SK-N-SH (cell line): ENCODE results near the gene RBM41. TPM values are rescaled to one million over a fixed set of nuclear protein-coding genes. Genes with fewer than 3 reads are reported as not detected.
A peak's percentile ranks its signal among the peaks of the same experiment; 100 is the strongest.

Experiments
- CTCF ChIA-PET: fragments of 300-600, 350-600 bp; formaldehyde crosslinking; extraction: SDS; loops from one replicate; lab custom pipeline; 2021; lab: Yijun Ruan, JAX
- POLR2A ChIA-PET: fragments of 350-600 bp; sonication (Branson Sonifier 250); formaldehyde crosslinking; extraction: SDS; loops from one replicate; lab custom pipeline; 2020; ENCODE audit warnings: antibody characterized with exemption, inconsistent platforms; lab: Yijun Ruan, JAX
- DNase-seq: peaks from one replicate; pipeline ENCODE4 v3.0.0; 2012
- H2AFZ ChIP-seq: fragments of 200-600 bp; sonication (generic); 2 replicates; pipeline ENCODE4 v1.8.1; 2016; ENCODE audit warnings: antibody characterized with exemption, mild to moderate bottlenecking, low read depth
- H3F3A ChIP-seq: fragments of 200-600 bp; sonication (generic); replicated peaks from 2 replicates; pipeline ENCODE3; 2016; ENCODE audit warnings: antibody characterized with exemption, mild to moderate bottlenecking; ENCODE audit not compliant: insufficient read depth
- H3K27ac ChIP-seq, 2 experiments: fragments of 200-500 bp in 1 of 2; fragments of 200-600 bp in 1 of 2; sonication (Bioruptor generic) in 1 of 2; sonication (generic), shearing (Covaris generic) in 1 of 2; 2 replicates each; pipeline versions ENCODE4 v1.5.1 to v1.6.1; 2014 to 2016; ENCODE audit warnings: low read depth in 2 of 2, inconsistent platforms in 1 of 2, low read length in 1 of 2, mild to moderate bottlenecking in 1 of 2, mixed read lengths in 1 of 2
- H3K27me3 ChIP-seq: fragments of 200-600 bp; sonication (generic), shearing (Covaris generic); 2 replicates; pipeline ENCODE4 v1.6.1; 2016; ENCODE audit warnings: mixed run types; ENCODE audit not compliant: insufficient read depth
- H3K36me3 ChIP-seq, 2 experiments: fragments of 200-500 bp in 1 of 2; fragments of 200-600 bp in 1 of 2; sonication (Bioruptor generic) in 1 of 2; sonication (generic) in 1 of 2; replicated peaks in 1 of 2; 2 replicates each; pipeline versions ENCODE3 to v1.5.1; 2014 to 2016; ENCODE audit warnings: low read length in 1 of 2, mild to moderate bottlenecking in 1 of 2; ENCODE audit not compliant: insufficient read depth in 2 of 2, control insufficient read depth in 1 of 2
- H3K4me1 ChIP-seq, 2 experiments: fragments of 200-500 bp in 1 of 2; fragments of 200-600 bp in 1 of 2; sonication (Bioruptor generic) in 1 of 2; sonication (generic), shearing (Covaris generic) in 1 of 2; 2 replicates each; pipeline versions ENCODE4 v1.5.1 to v1.6.1; 2014 to 2016; ENCODE audit warnings: low read depth in 1 of 2, low read length in 1 of 2, mixed run types in 1 of 2; ENCODE audit not compliant: insufficient read depth in 2 of 2, control insufficient read depth in 1 of 2
- H3K4me2 ChIP-seq: fragments of 200-600 bp; sonication (generic), shearing (Covaris generic); 2 replicates; pipeline ENCODE4 v1.6.1; 2017; ENCODE audit warnings: mixed run types
- H3K4me3 ChIP-seq, 2 experiments: fragments of 200-500 bp in 1 of 2; fragments of 200-600 bp in 1 of 2; sonication (Bioruptor generic) in 1 of 2; sonication (generic), shearing (Covaris generic) in 1 of 2; 2 replicates each; pipeline versions ENCODE4 v1.5.1 to v1.8.1; 2014 to 2016; ENCODE audit warnings: low read depth in 2 of 2, inconsistent platforms in 1 of 2, low read length in 1 of 2, mild to moderate bottlenecking in 1 of 2, mixed read lengths in 1 of 2, moderate library complexity in 1 of 2
- H3K79me2 ChIP-seq: fragments of 200-600 bp; sonication (generic); 2 replicates; pipeline ENCODE4 v1.8.1; 2017; ENCODE audit warnings: mild to moderate bottlenecking; ENCODE audit not compliant: insufficient read depth
- H3K9ac ChIP-seq: fragments of 200-600 bp; sonication (generic); 2 replicates; pipeline ENCODE4 v1.6.1; 2017; ENCODE audit warnings: mixed run types
- H3K9me2 ChIP-seq: fragments of 200-600 bp; sonication (generic); 2 replicates; pipeline ENCODE4 v1.6.1; 2017; ENCODE audit warnings: mixed run types
- H3K9me3 ChIP-seq: fragments of 200-600 bp; sonication (generic); 2 replicates; pipeline ENCODE4 v1.6.1; 2017; ENCODE audit warnings: mixed run types, mild to moderate bottlenecking, moderate library complexity
- H4K20me1 ChIP-seq: fragments of 200-600 bp; sonication (generic); 2 replicates; pipeline ENCODE4 v1.6.1; 2017; ENCODE audit warnings: mild to moderate bottlenecking, mixed run types; ENCODE audit not compliant: insufficient read depth
- CHD2 ChIP-seq: fragments of 150-350 bp; IDR thresholded peaks from 2 replicates; pipeline ENCODE4 v1.6.1; 2018; ENCODE audit warnings: low read length; ENCODE audit not compliant: partially characterized antibody
- ELF1 ChIP-seq: IDR thresholded peaks from 2 replicates; pipeline ENCODE4 v1.4.0; 2012
- FOSL2 ChIP-seq: IDR thresholded peaks from 2 replicates; pipeline ENCODE4 v1.4.0; 2012; ENCODE audit warnings: low read depth, mild to moderate bottlenecking, moderate library complexity, borderline replicate concordance
- FOXJ3 ChIP-seq: sonication (generic); formaldehyde crosslinking; IDR thresholded peaks from 2 replicates; pipeline ENCODE4 v1.5.1; 2020; ENCODE audit warnings: mild to moderate bottlenecking, missing genetic modification reagents
- GABPA ChIP-seq: IDR thresholded peaks from 2 replicates; pipeline ENCODE4 v1.4.0; 2012; ENCODE audit warnings: low read depth, mild to moderate bottlenecking
- JUND ChIP-seq: IDR thresholded peaks from 2 replicates; pipeline ENCODE4 v1.4.0; 2012
- MEF2A ChIP-seq: IDR thresholded peaks from 2 replicates; pipeline ENCODE4 v1.4.0; 2012; ENCODE audit warnings: low read depth, borderline replicate concordance
- MXI1 ChIP-seq: IDR thresholded peaks from 2 replicates; pipeline ENCODE4 v1.6.1; 2012; ENCODE audit warnings: mild to moderate bottlenecking, low read depth, low read length, improper control_type of control experiment
- NRF1 ChIP-seq: IDR thresholded peaks from 2 replicates; pipeline ENCODE4 v1.6.1; 2012; ENCODE audit warnings: low read depth, mild to moderate bottlenecking, low read length
- POLR2AphosphoS5 ChIP-seq: IDR thresholded peaks from 2 replicates; pipeline ENCODE4 v1.6.1; 2012; ENCODE audit warnings: low read depth, low read length
- RAD21 ChIP-seq: IDR thresholded peaks from 2 replicates; pipeline ENCODE4 v1.6.1; 2012; ENCODE audit warnings: mild to moderate bottlenecking, low read length
- RCOR1 ChIP-seq: fragments of 150-350 bp; IDR thresholded peaks from 2 replicates; pipeline ENCODE4 v1.6.1; 2017; ENCODE audit warnings: antibody characterized with exemption, low read length
- TCF12 ChIP-seq: IDR thresholded peaks from 2 replicates; pipeline ENCODE4 v1.4.0; 2012
- YY1 ChIP-seq: IDR thresholded peaks from 2 replicates; pipeline ENCODE4 v1.4.0; 2012; ENCODE audit warnings: low read depth, mild to moderate bottlenecking
- whole genome bisulfite sequencing: methylation state at CpG from one replicate; pipeline ENCODE4 v1.1.6; 2017; ENCODE audit warnings: low lambda C conversion rate; 5-methylcytosine and 5-hydroxymethylcytosine counted together
- polyA plus RNA-seq, 3 experiments: library from polyadenylated mRNA; depleted of rRNA; stranded (reverse); fragments of >200 nt; gene quantifications; 2 replicates each; pipeline ENCODE4 v1.2.3, GENCODE V29; 2012
- TF ChIP-seq, protein P1 (sequence below): IDR thresholded peaks from 2 replicates; pipeline ENCODE4; 2012
- TF ChIP-seq, protein P2 (sequence below): IDR thresholded peaks from 2 replicates; pipeline ENCODE4 v1.4.0; 2012; ENCODE audit warnings: low read depth, borderline replicate concordance

RBM41 gene
- polyA plus RNA-seq, 1 of the 3 experiments (the other 2 are of a cell fraction) = 4.2 TPM

GRCh38 chrX:107119283-107119682 is 661 bp upstream of the RBM41 start:
- peaks cover 0 to 6% of the 10 kb centered on the region in 2 experiments; a peak in 2 of 4 replicates for H3K4me1 ChIP-seq
- no peak overlapping the region; a peak in 1 of 4 replicates for H3K27ac ChIP-seq
- H3K9me3 ChIP-seq = no peaks in the 10 kb centered on the region
- H2AFZ ChIP-seq = peak overlapping the region; percentile 93
- H3F3A ChIP-seq = no peaks in the 10 kb centered on the region
- H3K4me3 ChIP-seq = peak overlapping the region; percentile 64 to 88; a peak in 2 of 4 replicates
- no peak for TF ChIP-seq NRF1
- no peak for TF ChIP-seq RCOR1
- H3K79me2 ChIP-seq = peaks cover 16% of the 10 kb centered on the region; the same call in 1 of the 2 replicates
- no peaks in the 10 kb centered on the region for H4K20me1 ChIP-seq
- H3K9me2 ChIP-seq = no peaks in the 10 kb centered on the region
- CTCF ChIA-PET = interaction anchor here (1.0 to 1.4 kb wide), 3 partner anchors 10 to 205 kb away, joined by 3 to 5 read pairs (median 3); no protein-coding TSS in a partner anchor
- no peak overlapping the region for H3K9ac ChIP-seq
- POLR2A ChIA-PET = interaction anchor here (1.4 kb wide), 1 partner anchor 10 kb away, joined by 3 read pairs; no protein-coding TSS in a partner anchor
- peak overlapping the region; percentile 80 for H3K4me2 ChIP-seq
- WGBS = 91% methylated on average over 1 of the region's 1 CpG
- DNase-seq = no peak
- H3K36me3 ChIP-seq = peaks cover 22 to 26% of the 10 kb centered on the region in 2 experiments
- no peaks in the 10 kb centered on the region for H3K27me3 ChIP-seq

- Histone ChIP-seq H3K4me2 (peak overlapping the region; percentile 80), H3K9me3 (no peaks in the 10 kb centered on the region), H3K4me3 (peak overlapping the region; percentile 64 to 88), H3K27ac (peak overlapping the region; percentile 46 to 77; a peak in 1 of 4 replicates), H3K36me3 (peaks cover 36 to 39% of the 10 kb centered on the region in 2 experiments), H3K27me3 (no peaks in the 10 kb centered on the region), H3K4me1 (peaks cover 0 to 6% of the 10 kb centered on the region in 2 experiments; a peak in 2 of 4 replicates), H3K9ac (peak overlapping the region; percentile 86), H3K79me2 (peaks cover 16% of the 10 kb centered on the region; the same call in 1 of the 2 replicates), H4K20me1 (no peaks in the 10 kb centered on the region), H3F3A (no peaks in the 10 kb centered on the region), H2AFZ (peak overlapping the region; percentile 93), H3K9me2 (no peaks in the 10 kb centered on the region)
- 2% methylated on average over 8 of the region's 8 CpGs for WGBS
- ChIA-PET CTCF (interaction anchor here (1.2 to 1.4 kb wide), 2 partner anchors 9 to 25 kb away, joined by 3 to 5 read pairs; no protein-coding TSS in a partner anchor), POLR2A (interaction anchor here (1.4 kb wide), 1 partner anchor 11 kb away, joined by 3 read pairs; no protein-coding TSS in a partner anchor)
- DNase-seq = peak; percentile 39
- TF ChIP-seq FOXJ3 (CRISPR knock-in tag) = no peak
- TF ChIP-seq GABPA = no peak
- no peak for TF ChIP-seq MXI1
- TF ChIP-seq JUND = no peak
- no peak for TF ChIP-seq ELF1
- TF ChIP-seq, protein P1, sequence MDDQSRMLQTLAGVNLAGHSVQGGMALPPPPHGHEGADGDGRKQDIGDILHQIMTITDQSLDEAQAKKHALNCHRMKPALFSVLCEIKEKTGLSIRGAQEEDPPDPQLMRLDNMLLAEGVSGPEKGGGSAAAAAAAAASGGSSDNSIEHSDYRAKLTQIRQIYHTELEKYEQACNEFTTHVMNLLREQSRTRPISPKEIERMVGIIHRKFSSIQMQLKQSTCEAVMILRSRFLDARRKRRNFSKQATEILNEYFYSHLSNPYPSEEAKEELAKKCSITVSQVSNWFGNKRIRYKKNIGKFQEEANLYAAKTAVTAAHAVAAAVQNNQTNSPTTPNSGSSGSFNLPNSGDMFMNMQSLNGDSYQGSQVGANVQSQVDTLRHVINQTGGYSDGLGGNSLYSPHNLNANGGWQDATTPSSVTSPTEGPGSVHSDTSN = no peak
- TF ChIP-seq CHD2 = no peak
- TF ChIP-seq MEF2A = no peak
- no peak for TF ChIP-seq NRF1
- no peak for TF ChIP-seq FOSL2
- TF ChIP-seq POLR2AphosphoS5 = no peak
- no peak for TF ChIP-seq RAD21
- TF ChIP-seq YY1 = no peak
- TF ChIP-seq, protein P2, sequence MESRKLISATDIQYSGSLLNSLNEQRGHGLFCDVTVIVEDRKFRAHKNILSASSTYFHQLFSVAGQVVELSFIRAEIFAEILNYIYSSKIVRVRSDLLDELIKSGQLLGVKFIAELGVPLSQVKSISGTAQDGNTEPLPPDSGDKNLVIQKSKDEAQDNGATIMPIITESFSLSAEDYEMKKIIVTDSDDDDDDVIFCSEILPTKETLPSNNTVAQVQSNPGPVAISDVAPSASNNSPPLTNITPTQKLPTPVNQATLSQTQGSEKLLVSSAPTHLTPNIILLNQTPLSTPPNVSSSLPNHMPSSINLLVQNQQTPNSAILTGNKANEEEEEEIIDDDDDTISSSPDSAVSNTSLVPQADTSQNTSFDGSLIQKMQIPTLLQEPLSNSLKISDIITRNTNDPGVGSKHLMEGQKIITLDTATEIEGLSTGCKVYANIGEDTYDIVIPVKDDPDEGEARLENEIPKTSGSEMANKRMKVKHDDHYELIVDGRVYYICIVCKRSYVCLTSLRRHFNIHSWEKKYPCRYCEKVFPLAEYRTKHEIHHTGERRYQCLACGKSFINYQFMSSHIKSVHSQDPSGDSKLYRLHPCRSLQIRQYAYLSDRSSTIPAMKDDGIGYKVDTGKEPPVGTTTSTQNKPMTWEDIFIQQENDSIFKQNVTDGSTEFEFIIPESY = no peak
- no peak for TF ChIP-seq TCF12
Measured at GRCh38 chrX:107117993-107118321, 665 bp downstream of the RBM41 start.
